B cell (primary cell): Measurements from ENCODE around the gene ZC3H10. TPM values are rescaled to one million over a fixed set of nuclear protein-coding genes. Genes with fewer than 3 reads are reported as not detected.

ENCODE experiments used
- ATAC-seq: fragments of 200-7000 bp; cut with Tn5 transposase; one replicate; pipeline ENCODE4 v1.10.0; 2021; ENCODE audit warnings: low read depth, mild to moderate bottlenecking, moderate number of reproducible peaks, moderate library complexity
- CTCF ChIA-PET: fragments of 350-600 bp; sonication (Branson Sonifier 250); formaldehyde crosslinking; loops from one replicate; lab custom pipeline; 2021; ENCODE audit warnings: antibody characterized with exemption, inconsistent platforms; lab: Charles Lee
- POLR2A ChIA-PET: fragments of 350-600 bp; sonication (Branson Sonifier 250); formaldehyde crosslinking; loops from one replicate; lab custom pipeline; 2021; ENCODE audit warnings: antibody characterized with exemption; lab: Charles Lee
- DNase-seq: peaks from one replicate; pipeline ENCODE4 v3.0.0; 2013
- H2AFZ ChIP-seq: 2 replicates; pipeline ENCODE4 v1.6.1; 2012; ENCODE audit warnings: mild to moderate bottlenecking, low read depth, low read length; ENCODE audit not compliant: insufficient read depth, poor library complexity, severe bottlenecking
- H3K27ac ChIP-seq, 2 donors: 1 replicate in 1 of 2; 2 replicates in 1 of 2; pipeline ENCODE4 v1.5.1; 2012 to 2013; ENCODE audit warnings: low read length in 2 of 2, mild to moderate bottlenecking in 2 of 2, moderate library complexity in 1 of 2
- H3K27me3 ChIP-seq, 4 experiments: fragments of 200-600 bp in 1 of 4; sonication (generic) in 1 of 4; replicated peaks in 1 of 4; 1 replicate in 2 of 4; 2 replicates in 2 of 4; pipeline versions ENCODE4 v1.6.1 to v1.7.0; 2013 to 2016; ENCODE audit warnings: low read length in 3 of 4, mild to moderate bottlenecking in 2 of 4, mixed read lengths in 1 of 4, moderate library complexity in 1 of 4; ENCODE audit not compliant: insufficient read depth in 4 of 4, control insufficient read depth in 3 of 4; ENCODE audit errors: control extremely low read depth in 1 of 4
- H3K36me3 ChIP-seq, 2 experiments: replicated peaks in 1 of 2; 1 replicate in 1 of 2; 2 replicates in 1 of 2; pipeline versions ENCODE4 v1.6.1 to v1.7.1; 2013; ENCODE audit warnings: low read length in 1 of 2; ENCODE audit not compliant: insufficient read depth in 2 of 2, control insufficient read depth in 1 of 2; ENCODE audit errors: control extremely low read depth in 1 of 2, extremely low read depth in 1 of 2
- H3K4me1 ChIP-seq, 2 donors: fragments of 200-600 bp in 1 of 2; sonication (generic) in 1 of 2; 1 replicate in 1 of 2; 2 replicates in 1 of 2; pipeline versions ENCODE4 v1.5.1 to v1.6.1; 2013 to 2017; ENCODE audit warnings: low read length in 2 of 2; ENCODE audit not compliant: control insufficient read depth in 2 of 2, insufficient read depth in 2 of 2
- H3K4me2 ChIP-seq: replicated peaks from 2 replicates; pipeline ENCODE3; 2012; ENCODE audit warnings: mild to moderate bottlenecking, low read depth, low read length; ENCODE audit not compliant: poor library complexity, severe bottlenecking
- H3K4me3 ChIP-seq, 5 experiments: fragments of 200-600 bp in 1 of 5; sonication (generic) in 1 of 5; 1 replicate in 3 of 5; 2 replicates in 2 of 5; pipeline versions ENCODE4 v1.5.1 to v1.7.0; 2011 to 2016; ENCODE audit warnings: low read length in 4 of 5, mild to moderate bottlenecking in 4 of 5, low read depth in 2 of 5, control low read depth in 1 of 5, moderate library complexity in 1 of 5; ENCODE audit not compliant: insufficient read depth in 1 of 5; ENCODE audit errors: control extremely low read depth in 1 of 5, extremely low read depth in 1 of 5
- H3K79me2 ChIP-seq: fragments of 200-600 bp; sonication (generic); one replicate; pipeline ENCODE4 v1.6.0; 2016; ENCODE audit warnings: low read length; ENCODE audit not compliant: control insufficient read depth, insufficient read depth
- H3K9ac ChIP-seq: fragments of 200-600 bp; sonication (generic); 2 replicates; pipeline ENCODE4 v1.6.1; 2017; ENCODE audit warnings: mild to moderate bottlenecking, low read length, moderate library complexity
- H3K9me3 ChIP-seq, 3 donors: one replicate each; pipeline versions ENCODE4 v1.6.1 to v1.7.1; 2013; ENCODE audit warnings: low read length in 2 of 3; ENCODE audit not compliant: control insufficient read depth in 2 of 3, insufficient read depth in 1 of 3; ENCODE audit errors: control extremely low read depth in 1 of 3
- H4K20me1 ChIP-seq: 2 replicates; pipeline ENCODE4 v1.6.0; 2012; ENCODE audit warnings: mild to moderate bottlenecking, low read length; ENCODE audit not compliant: insufficient read depth, control insufficient read depth, poor library complexity, severe bottlenecking
- H3K27ac Mint-ChIP-seq: one replicate; pipeline ENCODE4 v1.8.0; 2021; ENCODE audit warnings: mixed read lengths
- H3K27me3 Mint-ChIP-seq: one replicate; pipeline ENCODE4 v1.8.0; 2021; ENCODE audit warnings: mixed read lengths
- H3K4me1 Mint-ChIP-seq: one replicate; pipeline ENCODE4 v1.8.0; 2021; ENCODE audit warnings: mixed read lengths
- H3K4me3 Mint-ChIP-seq: one replicate; pipeline ENCODE4 v1.8.0; 2021; ENCODE audit warnings: mixed read lengths
- H3K9me3 Mint-ChIP-seq: one replicate; pipeline ENCODE4 v1.8.0; 2022; ENCODE audit warnings: mixed read lengths; ENCODE audit not compliant: insufficient read depth
- CTCF ChIP-seq: fragments of 200-600 bp; IDR thresholded peaks from one replicate; pipeline ENCODE4 v1.8.0; 2022; ENCODE audit warnings: antibody characterized with exemption, mild to moderate bottlenecking
- EZH2 ChIP-seq: IDR thresholded peaks from 2 replicates; pipeline ENCODE4 v1.6.1; 2012; ENCODE audit warnings: borderline replicate concordance, low read depth, mild to moderate bottlenecking, moderate library complexity, low read length; ENCODE audit not compliant: insufficient read depth, poor library complexity, severe bottlenecking
- WGBS: methylation state at CpG from one replicate; pipeline ENCODE4 v1.1.5; 2013; ENCODE audit warnings: missing lambda C conversion rate; ENCODE audit not compliant: insufficient coverage; 5-methylcytosine and 5-hydroxymethylcytosine counted together
- intact Hi-C: fragments of 100-400 bp; cut with micrococcal nuclease; formaldehyde crosslinking; loops from one replicate; pipeline ENCODE4 v1.10.0; 2022
- polyA plus RNA-seq: library from polyadenylated mRNA; depleted of rRNA; stranded (reverse); fragments of >200 nt; gene quantifications from 2 replicates; pipeline ENCODE4 v1.2.3, GENCODE V29; 2012
- total RNA-seq, 2 donors: library from RNA; stranded (reverse); fragments of 120-200 nt in 1 of 2; gene quantifications; 1 replicate in 1 of 2; 2 replicates in 1 of 2; pipeline versions ENCODE4 v1.2.3 to v1.2.4, GENCODE V29; 2013 to 2022

Gene ZC3H10
- total and polyA plus RNA-seq, 2 donors (not counting 1 experiment from before 2014, with no cell fraction given): 4.7 to 21.7 TPM

- Histone ChIP-seq H3K4me2 (no peak overlapping the region), H3K9ac (no peak overlapping the region), H3K36me3 (peaks cover 7 to 90% of the 10 kb centered on the region in 2 experiments), H2AFZ (no peak overlapping the region), H3K4me1 (peaks cover 4 to 10% of the 10 kb centered on the region in 2 donors), H4K20me1 (peaks cover 6% of the 10 kb centered on the region), H3K27me3 (no peaks in the 10 kb centered on the region), H3K27ac (no peak overlapping the region), H3K9me3 (no peaks in the 10 kb centered on the region), H3K4me3 (no peak overlapping the region), H3K79me2 (peaks cover 2% of the 10 kb centered on the region)
- ChIA-PET CTCF (interaction anchor here (0.8 to 1.6 kb wide), 3 partner anchors 9 to 24 kb away, joined by 3 to 6 read pairs (median 3); partner anchors contain the start of gene SMARCC2), POLR2A (no interaction called here)
- intact Hi-C loops: no loop called here
- Mint-ChIP-seq H3K4me1 (peaks cover 12% of the 10 kb centered on the region), H3K27me3 (no peaks in the 10 kb centered on the region), H3K27ac (no peak overlapping the region), H3K9me3 (no peaks in the 10 kb centered on the region), H3K4me3 (no peak overlapping the region)
- WGBS: 98% methylated on average over 4 of the region's 4 CpGs
- TF ChIP-seq CTCF (no peak), EZH2 (no peak)
- DNase-seq: no peak
- no peak for ATAC-seq
These were observed 47.3 kb downstream of the ZC3H10 start for GRCh38 chr12:56165369-56165768.

GRCh38 chr12:56169229-56169759 is 51.2 kb downstream of the ZC3H10 start:
- Mint-ChIP-seq H3K27ac (peak overlapping the region; percentile 67), H3K4me3 (no peak overlapping the region), H3K27me3 (no peaks in the 10 kb centered on the region), H3K4me1 (no peaks in the 10 kb centered on the region), H3K9me3 (no peaks in the 10 kb centered on the region)
- DNase-seq: no peak
- intact Hi-C loops: no loop called here
- Histone ChIP-seq H2AFZ (no peak overlapping the region), H3K27ac (no peak overlapping the region), H3K4me2 (no peak overlapping the region), H3K27me3 (no peaks in the 10 kb centered on the region), H3K4me1 (no peaks in the 10 kb centered on the region), H3K9ac (no peak overlapping the region), H3K9me3 (no peaks in the 10 kb centered on the region), H3K79me2 (no peaks in the 10 kb centered on the region), H3K36me3 (peaks cover 5 to 86% of the 10 kb centered on the region in 2 experiments), H4K20me1 (no peaks in the 10 kb centered on the region), H3K4me3 (no peak overlapping the region)
- CTCF ChIA-PET: interaction anchor here (0.6 kb wide), 2 partner anchors 20 to 514 kb away, joined by 3 read pairs; partner anchors contain the start of gene SMARCC2
- TF ChIP-seq EZH2 (no peak), CTCF (no peak)
- no peak for ATAC-seq
- WGBS: 92% methylated on average over 11 of the region's 11 CpGs
- POLR2A ChIA-PET: no interaction called here
